K562 (cell line): ENCODE results near the gene SEPTIN2.

Experiments
- BRF2 ChIP-seq: IDR thresholded peaks from 3 replicates; pipeline ENCODE4 v1.6.1; 2011; ENCODE audit warnings: borderline replicate concordance, mild to moderate bottlenecking; ENCODE audit not compliant: insufficient read length, insufficient read depth
- CTCF ChIP-seq, 3 experiments: IDR thresholded peaks in 2 of 3; conservative IDR thresholded peaks in 1 of 3; 2 replicates each; pipeline ENCODE4 v1.5.1; 2011 to 2012; ENCODE audit warnings: low read length in 3 of 3, mild to moderate bottlenecking in 3 of 3, control low read depth in 2 of 3, improper control_type of control experiment in 1 of 3, inconsistent platforms in 1 of 3, low read depth in 1 of 3, mixed read lengths in 1 of 3, moderate library complexity in 1 of 3; ENCODE audit not compliant: insufficient read depth in 2 of 3
- EP300 ChIP-seq: IDR thresholded peaks from 2 replicates; pipeline ENCODE4 v1.6.1; 2012; ENCODE audit warnings: low read length, improper control_type of control experiment
- EZH2 ChIP-seq: IDR thresholded peaks from 2 replicates; pipeline ENCODE4 v1.6.1; 2012; ENCODE audit warnings: low read depth, mild to moderate bottlenecking, inconsistent platforms, low read length, borderline replicate concordance
- FOS ChIP-seq: IDR thresholded peaks from 3 replicates; pipeline ENCODE4 v1.6.1; 2011; ENCODE audit not compliant: insufficient read length; ENCODE audit errors: extremely low read depth
- HDGF ChIP-seq: fragments of 450-650 bp; IDR thresholded peaks from 2 replicates; pipeline ENCODE4 v1.6.1; 2016
- KDM1A ChIP-seq, 2 experiments: fragments of 450-650 bp; IDR thresholded peaks; 2 replicates each; pipeline ENCODE4 v1.6.1; 2016; ENCODE audit warnings: mild to moderate bottlenecking in 2 of 2
- NR2C1 ChIP-seq, 2 experiments: fragments of 450-650 bp; IDR thresholded peaks; 2 replicates each; pipeline ENCODE4 v1.6.1; 2017; ENCODE audit warnings: mild to moderate bottlenecking in 2 of 2, antibody characterized with exemption in 1 of 2, inconsistent platforms in 1 of 2, missing compliant biosample characterization in 1 of 2, missing genetic modification characterization in 1 of 2
- PHF20 ChIP-seq: fragments of 450-650 bp; IDR thresholded peaks from 2 replicates; pipeline ENCODE4 v1.6.1; 2018; ENCODE audit not compliant: partially characterized antibody
- YY1 ChIP-seq, 3 experiments: IDR thresholded peaks; 2 replicates each; pipeline ENCODE4 v1.6.1; 2011; ENCODE audit warnings: low read length in 2 of 3, mild to moderate bottlenecking in 2 of 3, moderate library complexity in 2 of 3, borderline replicate concordance in 1 of 3, control low read depth in 1 of 3, low read depth in 1 of 3; ENCODE audit not compliant: insufficient read depth in 3 of 3, insufficient replicate concordance in 2 of 3, control insufficient read depth in 1 of 3, insufficient read length in 1 of 3; ENCODE audit errors: extremely low read depth in 1 of 3

- TF ChIP-seq BRF2 (no peak), EP300 (no peak), PHF20 (no peak), HDGF (no peak), NR2C1 (IDR thresholded peaks at IDR 0.05) (no peak), NR2C1 (tag; IDR thresholded peaks at IDR 0.05) (no peak), FOS (no peak), EZH2 (no peak), KDM1A (IDR thresholded peaks at IDR 0.05) (no peak), CTCF (IDR thresholded peaks at IDR 0.05 in 2 of 3, conservative IDR thresholded peaks at IDR 0.05 in 1 of 3; ENCODE audit: insufficient read depth in 2 of 3, low read depth in 1 of 3, low read length in 3 of 3) (no peak), YY1 (IDR thresholded peaks at IDR 0.05; ENCODE audit: borderline replicate concordance in 1 of 3, control insufficient read depth in 1 of 3, extremely low read depth in 1 of 3, insufficient read depth in 3 of 3, insufficient read length in 1 of 3, insufficient replicate concordance in 2 of 3, low read depth in 1 of 3, low read length in 2 of 3) (no peak)
These were observed 11.6 kb upstream of the SEPTIN2 start for GRCh38 chr2:241304039-241304670.
